Mesodermal cell (in vitro differentiated cells): ENCODE measurements around the gene RNF20.
"Not testable (repeated sequence)": the region's sequence is repeated elsewhere in the genome, so short reads cannot be mapped to it uniquely, and the experiment has no call there.

ENCODE experiments used
- H3K27ac ChIP-seq: 2 replicates; pipeline ENCODE4 v1.7.0; 2013; ENCODE audit warnings: mild to moderate bottlenecking, low read depth, low read length, moderate library complexity; ENCODE audit not compliant: severe bottlenecking
- H3K36me3 ChIP-seq: 2 replicates; pipeline ENCODE4 v1.7.1; 2013; ENCODE audit warnings: mild to moderate bottlenecking, low read length, moderate library complexity; ENCODE audit not compliant: control insufficient read depth, insufficient read depth
- H3K4me1 ChIP-seq: one replicate; pipeline ENCODE4 v1.7.1; 2013; ENCODE audit warnings: mild to moderate bottlenecking, low read length; ENCODE audit not compliant: insufficient read depth, control insufficient read depth, poor library complexity, severe bottlenecking
- H3K4me3 ChIP-seq: 2 replicates; pipeline ENCODE4 v1.7.0; 2013; ENCODE audit warnings: low read length, control low read depth, mild to moderate bottlenecking; ENCODE audit not compliant: insufficient read depth, poor library complexity, severe bottlenecking; ENCODE audit errors: extremely low read depth
- H3K9me3 ChIP-seq: 2 replicates; pipeline ENCODE4 v1.7.1; 2013; ENCODE audit warnings: mild to moderate bottlenecking, low read length, moderate library complexity; ENCODE audit not compliant: control insufficient read depth
- WGBS, 2 experiments: methylation state at CpG; one replicate each; pipeline ENCODE4 v1.1.5; 2013; ENCODE audit warnings: missing lambda C conversion rate in 2 of 2; ENCODE audit not compliant: insufficient coverage in 2 of 2; 5-methylcytosine and 5-hydroxymethylcytosine counted together

Gene RNF20

GRCh38 chr9:101530076-101530711, 3.5 kb upstream of the RNF20 start:
- WGBS, 2 experiments: 17 to 55% methylated on average over 1 to 2 of the region's 6 CpGs
- H3K4me1 ChIP-seq: no peaks in the 10 kb centered on the region
- H3K9me3 ChIP-seq: no peaks in the 10 kb centered on the region
- H3K27ac ChIP-seq: no peak overlapping the region
- H3K36me3 ChIP-seq: peaks cover under 1% of the 10 kb centered on the region
- H3K4me3 ChIP-seq: no peak overlapping the region

DNA sequence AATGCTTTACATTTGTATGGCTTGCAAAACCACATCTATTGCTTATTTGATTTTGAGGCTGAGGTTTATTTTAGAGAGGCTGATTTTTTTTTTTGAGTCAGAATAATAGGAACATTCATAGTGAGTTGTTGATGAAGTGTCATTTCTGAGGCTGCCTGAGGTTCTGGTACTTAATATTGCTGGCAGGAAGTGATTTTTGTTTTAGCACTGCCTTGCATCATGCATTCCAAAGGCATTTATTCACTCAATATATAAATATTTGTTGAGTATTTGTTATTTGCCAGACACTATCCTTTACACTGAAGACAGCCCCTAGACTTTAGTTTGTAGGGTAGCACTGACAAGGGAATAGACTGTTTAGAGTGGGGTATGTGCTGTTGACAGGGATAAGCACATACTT, 2.7 kb downstream of the RNF20 start:
- peaks cover 52% of the 10 kb centered on the region for H3K36me3 ChIP-seq
- H3K27ac ChIP-seq: no peak overlapping the region
- H3K4me3 ChIP-seq: no peak overlapping the region
- no peaks in the 10 kb centered on the region for H3K4me1 ChIP-seq
- no peaks in the 10 kb centered on the region for H3K9me3 ChIP-seq

GRCh38 chr9:101536938-101537337, 3.3 kb downstream of the RNF20 start:
- Histone ChIP-seq H3K27ac (no peak overlapping the region), H3K4me3 (no peak overlapping the region), H3K36me3 (peaks cover 52% of the 10 kb centered on the region), H3K4me1 (no peaks in the 10 kb centered on the region), H3K9me3 (no peaks in the 10 kb centered on the region)
- WGBS, 2 experiments: 80 to 86% methylated on average over 2 of the region's 2 CpGs

GRCh38 chr9:101540069-101540468, 6.4 kb downstream of the RNF20 start:
- peaks cover 64% of the 10 kb centered on the region for H3K36me3 ChIP-seq
- WGBS, 2 experiments: 97 to 98% methylated on average over 8 of the region's 8 CpGs
- no peak overlapping the region for H3K27ac ChIP-seq

GRCh38 chr9:101543098-101543735, 9.6 kb downstream of the RNF20 start:
- peaks cover 65% of the 10 kb centered on the region for H3K36me3 ChIP-seq
- no peaks in the 10 kb centered on the region for H3K4me1 ChIP-seq
- H3K9me3 ChIP-seq: no peaks in the 10 kb centered on the region
- no peak overlapping the region for H3K27ac ChIP-seq
- H3K4me3 ChIP-seq: no peak overlapping the region
- 96 to 99% methylated on average over 10 to 12 of the region's 14 CpGs for WGBS, 2 experiments

More at GRCh38 chr9:101540069-101540468, 6.4 kb downstream of the RNF20 start:
- H3K9me3 ChIP-seq: no peaks in the 10 kb centered on the region
- H3K4me3 ChIP-seq: no peak overlapping the region
- no peaks in the 10 kb centered on the region for H3K4me1 ChIP-seq

GRCh38 chr9:101549472-101550098, 15.9 kb downstream of the RNF20 start:
- WGBS, 2 experiments: 81 to 85% methylated on average over 6 to 10 of the region's 18 CpGs
- H3K9me3 ChIP-seq, H3K27ac ChIP-seq, H3K4me3 ChIP-seq, H3K4me1 ChIP-seq: not testable (repeated sequence)
- peaks cover 72% of the 10 kb centered on the region for H3K36me3 ChIP-seq

- Histone ChIP-seq H3K36me3 (peaks cover 58% of the 10 kb centered on the region), H3K4me3 (no peak overlapping the region), H3K4me1 (no peaks in the 10 kb centered on the region), H3K27ac (no peak overlapping the region), H3K9me3 (no peaks in the 10 kb centered on the region)
- WGBS, 2 experiments: 100% methylated on average over 1 of the region's 1 CpG; no CpG with 5 or more reads in 1 of the 2 experiments
Observed at GRCh38 chr9:101561740-101562139, 28.1 kb downstream of the RNF20 start.

- Histone ChIP-seq H3K4me1 (no peaks in the 10 kb centered on the region), H3K36me3 (peaks cover 50% of the 10 kb centered on the region), H3K9me3 (no peaks in the 10 kb centered on the region), H3K4me3 (no peak overlapping the region), H3K27ac (no peak overlapping the region)
- whole genome bisulfite sequencing, 2 experiments: 100% methylated on average over 1 of the region's 1 CpG; no CpG with 5 or more reads in 1 of the 2 experiments
Observed at GRCh38 chr9:101562966-101563365, 29.3 kb downstream of the RNF20 start.

GRCh38 chr9:101564252-101564651, 30.6 kb downstream of the RNF20 start:
- H3K4me3 ChIP-seq: no peak overlapping the region
- no peak overlapping the region for H3K27ac ChIP-seq
- peaks cover 45% of the 10 kb centered on the region for H3K36me3 ChIP-seq
- H3K9me3 ChIP-seq: no peaks in the 10 kb centered on the region
- no peaks in the 10 kb centered on the region for H3K4me1 ChIP-seq

GRCh38 chr9:101566904-101567724, 33.5 kb downstream of the RNF20 start:
- no peak overlapping the region for H3K4me3 ChIP-seq
- WGBS, 2 experiments: 50 to 65% methylated on average over 1 to 2 of the region's 5 CpGs
- H3K9me3 ChIP-seq: no peaks in the 10 kb centered on the region
- no peaks in the 10 kb centered on the region for H3K4me1 ChIP-seq
- peaks cover 30% of the 10 kb centered on the region for H3K36me3 ChIP-seq
- no peak overlapping the region for H3K27ac ChIP-seq
